Spinal cord (tissue), 10 donors: Measurements from ENCODE around the gene IFIT5. TPM values are rescaled to one million over a fixed set of nuclear protein-coding genes. Genes with fewer than 3 reads are reported as not detected.
"Not testable (repeated sequence)": the region's sequence is repeated elsewhere in the genome, so short reads cannot be mapped to it uniquely, and the experiment has no call there.

Source experiments
- DNase-seq, 6 donors: peaks; one replicate each; pipeline versions ENCODE4 v3.0.0 to v3.0.0-alpha.2; 2013 to 2015; ENCODE audit warnings: low spot score in 6 of 6, low read depth in 4 of 6
- H3K27ac ChIP-seq: one replicate; pipeline ENCODE4 v1.5.1; 2013; ENCODE audit warnings: low read depth, low read length, control low read depth
- H3K27me3 ChIP-seq: one replicate; pipeline ENCODE4 v1.6.1; 2013; ENCODE audit warnings: low read length; ENCODE audit not compliant: control insufficient read depth, insufficient read depth
- H3K36me3 ChIP-seq: one replicate; pipeline ENCODE4 v1.6.1; 2013; ENCODE audit warnings: low read length; ENCODE audit not compliant: control insufficient read depth, insufficient read depth
- H3K4me1 ChIP-seq: one replicate; pipeline ENCODE4 v1.6.1; 2013; ENCODE audit warnings: low read length; ENCODE audit not compliant: control insufficient read depth, insufficient read depth
- H3K4me3 ChIP-seq: one replicate; pipeline ENCODE4 v1.5.1; 2013; ENCODE audit warnings: low read depth, low read length, control low read depth
- H3K9me3 ChIP-seq: one replicate; pipeline ENCODE4 v1.6.1; 2013; ENCODE audit warnings: low read length; ENCODE audit not compliant: control insufficient read depth, insufficient read depth
- WGBS: methylation state at CpG from one replicate; pipeline ENCODE4 v1.1.5; 2013; ENCODE audit warnings: missing lambda C conversion rate; ENCODE audit not compliant: insufficient coverage; 5-methylcytosine and 5-hydroxymethylcytosine counted together
- polyA plus RNA-seq, 2 donors: library from polyadenylated mRNA; unstranded; fragments of 120-200 nt; gene quantifications; one replicate each; pipeline ENCODE4 v1.2.1, GENCODE V29; 2013; ENCODE audit not compliant: insufficient read length in 2 of 2
- total RNA-seq, 2 donors: library from RNA; depleted of rRNA in 1 of 2; stranded (reverse); fragments of 120-200 nt in 1 of 2; fragments of >200 nt in 1 of 2; gene quantifications; one replicate each; pipeline versions ENCODE4 v1.2.3 to v1.2.4, GENCODE V29; 2013 to 2014
- donor health status: healthy.

The IFIT5 gene
- total and polyA plus RNA-seq, 4 donors, result 19.3 to 44.8 (median 29.9) TPM

GRCh38 chr10:89407792-89408191, 6.6 kb upstream of the IFIT5 start:
- H3K4me3 ChIP-seq, DNase-seq, H3K36me3 ChIP-seq, H3K9me3 ChIP-seq, H3K27me3 ChIP-seq, H3K4me1 ChIP-seq, H3K27ac ChIP-seq: not testable (repeated sequence)
- WGBS, result 100% methylated on average over 2 of the region's 3 CpGs

GRCh38 chr10:89409282-89409681, 5.1 kb upstream of the IFIT5 start:
- not testable (repeated sequence) for H3K36me3 ChIP-seq, DNase-seq, H3K9me3 ChIP-seq, H3K4me1 ChIP-seq, H3K27ac ChIP-seq, H3K27me3 ChIP-seq, H3K4me3 ChIP-seq
- WGBS, result 96% methylated on average over 4 of the region's 5 CpGs

- H3K9me3 ChIP-seq, DNase-seq, H3K27me3 ChIP-seq, H3K27ac ChIP-seq, H3K36me3 ChIP-seq, H3K4me1 ChIP-seq, H3K4me3 ChIP-seq: not testable (repeated sequence)
- WGBS, result 93% methylated on average over 3 of the region's 5 CpGs
Measured at GRCh38 chr10:89410551-89410950, 3.8 kb upstream of the IFIT5 start.

GRCh38 chr10:89411135-89411534, 3.2 kb upstream of the IFIT5 start:
- H3K4me3 ChIP-seq, H3K27me3 ChIP-seq, DNase-seq, H3K4me1 ChIP-seq, H3K27ac ChIP-seq, H3K9me3 ChIP-seq, H3K36me3 ChIP-seq: not testable (repeated sequence)
- WGBS, result 20% methylated on average over 1 of the region's 2 CpGs

GRCh38 chr10:89412276-89412675, 2.1 kb upstream of the IFIT5 start:
- not testable (repeated sequence) for H3K27ac ChIP-seq, H3K9me3 ChIP-seq, H3K4me1 ChIP-seq, H3K27me3 ChIP-seq, DNase-seq, H3K4me3 ChIP-seq, H3K36me3 ChIP-seq
- 76% methylated on average over 9 of the region's 10 CpGs for WGBS

- H3K4me3 ChIP-seq, result peak overlapping the region; percentile 90
Measured at GRCh38 chr10:89413398-89413912, 913 bp upstream of the IFIT5 start.

GRCh38 chr10:89414879-89415821, 782 bp downstream of the IFIT5 start:
- Histone ChIP-seq H3K9me3 (no peaks in the 10 kb centered on the region), H3K36me3 (no peaks in the 10 kb centered on the region), H3K4me3 (peak overlapping the region; percentile 90), H3K27ac (peak overlapping the region; percentile 94), H3K4me1 (peaks cover 9% of the 10 kb centered on the region), H3K27me3 (no peaks in the 10 kb centered on the region)
- DNase-seq, result peak in 2 of 6 donors; percentile 21 to 80
- WGBS, result 0% methylated on average over 58 of the region's 66 CpGs

More at GRCh38 chr10:89413398-89413912, 913 bp upstream of the IFIT5 start:
- peak overlapping the region; percentile 94 for H3K27ac ChIP-seq
- H3K9me3 ChIP-seq, result no peaks in the 10 kb centered on the region
- H3K27me3 ChIP-seq, result no peaks in the 10 kb centered on the region
- no peaks in the 10 kb centered on the region for H3K36me3 ChIP-seq
- H3K4me1 ChIP-seq, result peaks cover 9% of the 10 kb centered on the region
- WGBS, result 81% methylated on average over 3 of the region's 7 CpGs
- DNase-seq, result no peak

GRCh38 chr10:89416465-89416864, 2.1 kb downstream of the IFIT5 start:
- Histone ChIP-seq H3K27me3 (no peaks in the 10 kb centered on the region), H3K4me1 (peaks cover 9% of the 10 kb centered on the region), H3K36me3 (no peaks in the 10 kb centered on the region), H3K9me3 (no peaks in the 10 kb centered on the region), H3K27ac (no peak overlapping the region), H3K4me3 (no peak overlapping the region)
- DNase-seq, result no peak
- WGBS, result no CpG with 5 or more reads among the region's 1 CpG

GRCh38 chr10:89419548-89419947, 5.2 kb downstream of the IFIT5 start:
- no peaks in the 10 kb centered on the region for H3K36me3 ChIP-seq
- H3K9me3 ChIP-seq, result no peaks in the 10 kb centered on the region
- peaks cover 5% of the 10 kb centered on the region for H3K4me1 ChIP-seq
- no peak overlapping the region for H3K4me3 ChIP-seq
- H3K27me3 ChIP-seq, result no peaks in the 10 kb centered on the region
- WGBS, result no CpG with 5 or more reads among the region's 3 CpGs
- peak in 1 of 6 donors; percentile 39 for DNase-seq
- no peak overlapping the region for H3K27ac ChIP-seq

GRCh38 chr10:89421018-89421476, 6.7 kb downstream of the IFIT5 start:
- H3K4me1 ChIP-seq, result peaks cover 1% of the 10 kb centered on the region
- H3K9me3 ChIP-seq, result no peaks in the 10 kb centered on the region
- no peaks in the 10 kb centered on the region for H3K27me3 ChIP-seq
- DNase-seq, result no peak
- no peak overlapping the region for H3K4me3 ChIP-seq
- no peak overlapping the region for H3K27ac ChIP-seq
- H3K36me3 ChIP-seq, result no peaks in the 10 kb centered on the region
- 81% methylated on average over 2 of the region's 2 CpGs for WGBS
